ENCODE measurements around the gene ADAMTS10. TPM values are rescaled to one million over a fixed set of nuclear protein-coding genes. Genes with fewer than 3 reads are reported as not detected.
A peak's percentile ranks its signal among the peaks of the same experiment; 100 is the strongest.

Gene ADAMTS10
- total RNA-seq, 1 donor from 2014 or later: 10.0 TPM

- DNase-seq (ENCODE audit: missing footprints) (peak; percentile 73), ATAC-seq (peak; percentile 52)
- intact Hi-C loops (cut with DNase I): no loop called here
Observed at GRCh38 chr19:8607386-8607785, 3.1 kb downstream of the ADAMTS10 start.

GRCh38 chr19:8605514-8605913 lies 5.0 kb downstream of the ADAMTS10 start:
- no peak for DNase-seq (ENCODE audit: missing footprints)
- ATAC-seq: no peak
- intact Hi-C loops (cut with DNase I): no loop called here

GRCh38 chr19:8601796-8602195 lies 8.7 kb downstream of the ADAMTS10 start:
- ATAC-seq: no peak
- no peak for DNase-seq (ENCODE audit: missing footprints)
- intact Hi-C loops (cut with DNase I): no loop called here

GRCh38 chr19:8600816-8601215 lies 9.7 kb downstream of the ADAMTS10 start:
- DNase-seq (ENCODE audit: missing footprints): peak; percentile 50
- ATAC-seq: no peak
- intact Hi-C loops (cut with DNase I): no loop called here

- DNase-seq (ENCODE audit: missing footprints) (no peak), ATAC-seq (no peak)
Observed at GRCh38 chr19:8600064-8600463, 10.5 kb downstream of the ADAMTS10 start.

GRCh38 chr19:8596168-8596567 lies 14.3 kb downstream of the ADAMTS10 start:
- DNase-seq (ENCODE audit: missing footprints): peak; percentile 63
- intact Hi-C loops (cut with DNase I): no loop called here

More at GRCh38 chr19:8600064-8600463, 10.5 kb downstream of the ADAMTS10 start:
- intact Hi-C loops (cut with DNase I): no loop called here

GRCh38 chr19:8595651-8596050 lies 14.9 kb downstream of the ADAMTS10 start:
- intact Hi-C loops (cut with DNase I): no loop called here
- DNase-seq (ENCODE audit: missing footprints): peak; percentile 65
- no peak for ATAC-seq

More at GRCh38 chr19:8596168-8596567, 14.3 kb downstream of the ADAMTS10 start:
- ATAC-seq: no peak

GRCh38 chr19:8593931-8594330 lies 16.6 kb downstream of the ADAMTS10 start:
- DNase-seq (ENCODE audit: missing footprints): no peak
- intact Hi-C loops (cut with DNase I): no loop called here
- ATAC-seq: no peak

- DNase-seq (ENCODE audit: missing footprints): peak; percentile 97
- ATAC-seq: peak; percentile 91
- intact Hi-C loops (cut with DNase I): no loop called here
Observed at GRCh38 chr19:8592231-8593009, 18.1 kb downstream of the ADAMTS10 start.

GRCh38 chr19:8589177-8589714 lies 21.3 kb downstream of the ADAMTS10 start:
- no peak for ATAC-seq
- peak; percentile 30 for DNase-seq (ENCODE audit: missing footprints)
- intact Hi-C loops (cut with DNase I): no loop called here

- intact Hi-C loops (cut with DNase I): no loop called here
- peak; percentile 85 for DNase-seq (ENCODE audit: missing footprints)
Observed at GRCh38 chr19:8585894-8586750, 24.4 kb downstream of the ADAMTS10 start.

GRCh38 chr19:8584965-8585893 lies 25.3 kb downstream of the ADAMTS10 start:
- ATAC-seq (no peak), DNase-seq (ENCODE audit: missing footprints) (peak; percentile 62)
- intact Hi-C loops (cut with DNase I): no loop called here

More at GRCh38 chr19:8585894-8586750, 24.4 kb downstream of the ADAMTS10 start:
- ATAC-seq: peak; percentile 32

GRCh38 chr19:8580710-8581281 lies 29.7 kb downstream of the ADAMTS10 start:
- ATAC-seq: peak; percentile 75
- DNase-seq (ENCODE audit: missing footprints): peak; percentile 90
- intact Hi-C loops (cut with DNase I): loop anchor here (2.0 kb wide), 1 partner anchor 60 kb away; no protein-coding TSS in a partner anchor

- intact Hi-C loops (cut with DNase I): loop anchor here (5.0 kb wide), 1 partner anchor 226 kb away; no protein-coding TSS in a partner anchor
- ATAC-seq (no peak), DNase-seq (ENCODE audit: missing footprints) (peak; percentile 84)
Observed at GRCh38 chr19:8578642-8579265, 31.8 kb downstream of the ADAMTS10 start.

GRCh38 chr19:8577741-8578140 lies 32.8 kb downstream of the ADAMTS10 start:
- intact Hi-C loops (cut with DNase I): loop anchor here (5.0 kb wide), 1 partner anchor 225 kb away; no protein-coding TSS in a partner anchor
- DNase-seq (ENCODE audit: missing footprints) (peak; percentile 55), ATAC-seq (no peak)

GRCh38 chr19:8577247-8577646 lies 33.3 kb downstream of the ADAMTS10 start, which contains the start of gene MYO1F:
TSS of gene MYO1F (minus strand) at chr19:8577442. CDS start at chr19:8577309, 133 bp downstream.
- intact Hi-C loops (cut with DNase I): loop anchor here (5.0 kb wide), 1 partner anchor 225 kb away; no protein-coding TSS in a partner anchor
- ATAC-seq: peak; percentile 67
- peak; percentile 92 for DNase-seq (ENCODE audit: missing footprints)

Measured in Right ventricle myocardium inferior (tissue), 1 donor.